IMR-90 (cell line): ENCODE measurements around the gene COL6A3. TPM values are rescaled to one million over a fixed set of nuclear protein-coding genes. Genes with fewer than 3 reads are reported as not detected.
A peak's percentile ranks its signal among the peaks of the same experiment; 100 is the strongest.

ENCODE experiments used
- ATAC-seq: fragments of 200-7000 bp; cut with Tn5 transposase; 2 replicates; pipeline ENCODE4 v1.9.1; 2020; ENCODE audit warnings: low read depth, mild to moderate bottlenecking, moderate library complexity
- BruUV-seq: library from RNA; stranded (reverse); fragments of 400-500 nt; replicated peaks from 2 replicates; lab custom pipeline; 2021; lab: Mats Ljungman, UMichigan
- CTCF ChIA-PET: fragments of 300-600 bp; formaldehyde crosslinking; extraction: SDS; loops from one replicate; lab custom pipeline; 2021; ENCODE audit warnings: antibody characterized with exemption; lab: Yijun Ruan, JAX
- POLR2A ChIA-PET: fragments of 300-600 bp; sonication (Branson Sonifier 250); formaldehyde crosslinking; loops from one replicate; lab custom pipeline; 2022; ENCODE audit warnings: antibody characterized with exemption; ENCODE audit not compliant: unreplicated experiment; lab: Charles Lee
- DNase-seq: peaks from one replicate; pipeline ENCODE4 v3.0.0; 2013
- H2AFZ ChIP-seq: replicated peaks from 2 replicates; pipeline ENCODE3; 2013; ENCODE audit warnings: low read length, mild to moderate bottlenecking; ENCODE audit not compliant: poor library complexity
- H2AK5ac ChIP-seq: 2 replicates; pipeline ENCODE4 v1.6.1; 2013; ENCODE audit warnings: low read depth, low read length, inconsistent platforms
- H2AK9ac ChIP-seq: replicated peaks from 2 replicates; pipeline ENCODE3; 2013; ENCODE audit warnings: mild to moderate bottlenecking, low read depth, low read length, moderate library complexity; ENCODE audit not compliant: poor library complexity
- H2BK120ac ChIP-seq: 2 replicates; pipeline ENCODE4 v1.6.1; 2013; ENCODE audit warnings: low read depth, low read length, inconsistent platforms
- H2BK15ac ChIP-seq: 3 replicates; pipeline ENCODE4 v1.6.1; 2013; ENCODE audit warnings: low read depth, low read length, inconsistent platforms
- H2BK20ac ChIP-seq: 2 replicates; pipeline ENCODE4 v1.6.1; 2013; ENCODE audit warnings: low read depth, mild to moderate bottlenecking, inconsistent platforms, low read length, moderate library complexity
- H2BK5ac ChIP-seq: 2 replicates; pipeline ENCODE4 v1.6.1; 2013; ENCODE audit warnings: mild to moderate bottlenecking, low read depth, low read length, inconsistent platforms; ENCODE audit not compliant: poor library complexity, severe bottlenecking
- H3K14ac ChIP-seq: replicated peaks from 2 replicates; pipeline ENCODE4 v1.6.1; 2013; ENCODE audit warnings: low read depth, low read length, inconsistent platforms
- H3K18ac ChIP-seq: 2 replicates; pipeline ENCODE4 v1.6.1; 2013; ENCODE audit warnings: low read depth, low read length, control low read depth
- H3K23ac ChIP-seq: 2 replicates; pipeline ENCODE4 v1.6.1; 2013; ENCODE audit warnings: low read depth, low read length, inconsistent platforms
- H3K27ac ChIP-seq: 2 replicates; pipeline ENCODE4 v1.5.1; 2013; ENCODE audit warnings: mild to moderate bottlenecking, control low read depth, low read length; ENCODE audit not compliant: insufficient read depth
- H3K27me3 ChIP-seq: 2 replicates; pipeline ENCODE4 v1.6.1; 2013; ENCODE audit warnings: low read length; ENCODE audit not compliant: control insufficient read depth, insufficient read depth
- H3K36me3 ChIP-seq: 2 replicates; pipeline ENCODE4 v1.6.1; 2013; ENCODE audit warnings: low read length, mixed read lengths; ENCODE audit not compliant: control insufficient read depth, insufficient read depth
- H3K4ac ChIP-seq: 2 replicates; pipeline ENCODE4 v1.6.1; 2013; ENCODE audit warnings: low read depth, low read length, inconsistent platforms
- H3K4me1 ChIP-seq: 2 replicates; pipeline ENCODE4 v1.6.1; 2013; ENCODE audit warnings: low read length, mixed read lengths; ENCODE audit not compliant: control insufficient read depth, insufficient read depth
- H3K4me2 ChIP-seq: 2 replicates; pipeline ENCODE4 v1.6.1; 2013; ENCODE audit warnings: low read depth, mild to moderate bottlenecking, control low read depth, low read length, moderate library complexity
- H3K4me3 ChIP-seq: 2 replicates; pipeline ENCODE4 v1.5.1; 2013; ENCODE audit warnings: low read depth, mild to moderate bottlenecking, control low read depth, low read length, moderate library complexity; ENCODE audit not compliant: insufficient read depth
- H3K56ac ChIP-seq: 2 replicates; pipeline ENCODE4 v1.6.1; 2013; ENCODE audit warnings: low read length, inconsistent platforms; ENCODE audit not compliant: insufficient read depth; ENCODE audit errors: extremely low read depth
- H3K79me1 ChIP-seq, 2 experiments: 2 replicates each; pipeline ENCODE4 v1.6.1; 2013; ENCODE audit warnings: low read length in 2 of 2, inconsistent platforms in 1 of 2, low read depth in 1 of 2
- H3K9ac ChIP-seq: 2 replicates; pipeline ENCODE4 v1.6.1; 2013; ENCODE audit warnings: low read depth, low read length, control low read depth
- H3K9me1 ChIP-seq: 2 replicates; pipeline ENCODE4 v1.6.1; 2013; ENCODE audit warnings: low read length, inconsistent platforms; ENCODE audit not compliant: insufficient read depth
- H3K9me3 ChIP-seq: 2 replicates; pipeline ENCODE4 v1.6.1; 2013; ENCODE audit warnings: low read length; ENCODE audit not compliant: control insufficient read depth, insufficient read depth
- H4K20me1 ChIP-seq: 2 replicates; pipeline ENCODE4 v1.6.1; 2013; ENCODE audit warnings: low read length, inconsistent platforms; ENCODE audit not compliant: insufficient read depth
- H4K5ac ChIP-seq: 2 replicates; pipeline ENCODE4 v1.6.1; 2013; ENCODE audit warnings: mild to moderate bottlenecking, low read depth, low read length, control low read depth
- H4K8ac ChIP-seq, 2 experiments: 2 replicates each; pipeline ENCODE4 v1.6.1; 2013; ENCODE audit warnings: low read depth in 2 of 2, low read length in 2 of 2, control low read depth in 1 of 2, inconsistent platforms in 1 of 2
- H4K91ac ChIP-seq: 2 replicates; pipeline ENCODE4 v1.6.1; 2013; ENCODE audit warnings: low read depth, low read length, inconsistent platforms; ENCODE audit not compliant: insufficient read depth
- FOS ChIP-seq: fragments of 150-350 bp; IDR thresholded peaks from 2 replicates; pipeline ENCODE4 v1.6.1; 2016; ENCODE audit warnings: low read depth, low read length
- MAZ ChIP-seq: IDR thresholded peaks from 2 replicates; pipeline ENCODE4 v1.6.1; 2012; ENCODE audit warnings: low read depth, mild to moderate bottlenecking, low read length, improper control_type of control experiment, moderate library complexity, borderline replicate concordance
- NFE2L2 ChIP-seq: fragments of 150-350 bp; IDR thresholded peaks from 2 replicates; pipeline ENCODE4 v1.6.1; 2016; ENCODE audit warnings: low read depth, mild to moderate bottlenecking, low read length
- WGBS, 2 experiments: methylation state at CpG; one replicate each; pipeline versions ENCODE4 v1.1.5 to v1.1.7; 2013; ENCODE audit warnings: missing lambda C conversion rate in 2 of 2; ENCODE audit not compliant: insufficient read length in 1 of 2; ENCODE audit errors: extremely low coverage in 2 of 2; 5-methylcytosine and 5-hydroxymethylcytosine counted together
- dilution Hi-C: fragments of 300-500 bp; cut with HindIII; formaldehyde crosslinking; loops from one replicate; pipeline ENCODE4 v1.14.3; 2018; ENCODE audit warnings: low sequenced_read_pairs; ENCODE audit not compliant: unreplicated experiment
- in situ Hi-C: fragments of 300-500 bp; cut with MboI; formaldehyde crosslinking; loops from 3 replicates; pipeline ENCODE4 v1.14.3; 2019; ENCODE audit warnings: low sequenced_read_pairs, inconsistent platforms, mixed read lengths
- intact Hi-C: fragments of 100-400 bp; cut with micrococcal nuclease; formaldehyde crosslinking; loops from 2 replicates; pipeline ENCODE4 v1.10.0; 2022
- polyA plus RNA-seq, 3 experiments: library from polyadenylated mRNA; depleted of rRNA; stranded (reverse); fragments of >200 nt; gene quantifications; 2 replicates each; pipeline ENCODE4 v1.2.3, GENCODE V29; 2012; ENCODE audit warnings: low replicate concordance in 1 of 3
- total RNA-seq: library from RNA; depleted of rRNA; stranded (reverse); fragments of >200 nt; gene quantifications from 2 replicates; pipeline ENCODE4 v1.2.3, GENCODE V29; 2012
- TF ChIP-seq, protein P1 (sequence below): fragments of 150-350 bp; IDR thresholded peaks from 2 replicates; pipeline ENCODE4 v1.6.1; 2017; ENCODE audit warnings: mild to moderate bottlenecking, antibody characterized with exemption, low read length, low read depth

COL6A3 gene
- total and polyA plus RNA-seq, 2 of the 4 experiments (the other 2 are of a cell fraction), result 964 to 1,855 TPM

DNA sequence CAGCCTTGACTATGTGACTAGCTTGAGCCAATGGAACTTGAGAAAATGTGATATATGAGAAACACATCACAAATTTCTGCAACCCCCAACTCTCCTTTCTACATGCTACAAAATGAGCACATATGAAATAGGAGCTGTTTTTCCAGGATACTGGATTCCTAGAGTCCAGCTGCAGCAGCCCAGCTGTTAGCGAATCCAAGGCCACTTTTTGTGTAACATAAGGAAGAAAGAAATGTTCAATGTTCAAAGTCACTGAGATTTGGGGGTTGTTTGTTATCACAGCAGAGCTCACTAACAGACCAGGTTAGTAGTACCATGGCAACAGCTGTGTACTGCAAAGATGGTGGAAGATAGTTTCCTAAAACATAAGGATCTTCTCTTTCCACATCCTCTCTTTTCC lies 12.6 kb upstream of the COL6A3 start:
- Histone ChIP-seq H3K79me1 (peaks cover 5 to 35% of the 10 kb centered on the region in 2 experiments; a peak in 3 of 4 replicates), H2BK20ac (peak overlapping the region; percentile 24; the same call in 1 of the 2 replicates), H2AK5ac (peak overlapping the region; percentile 35; the same call in 1 of the 2 replicates), H3K27ac (no peak overlapping the region), H4K91ac (no peak overlapping the region), H4K5ac (no peak overlapping the region), H3K23ac (no peak overlapping the region), H2BK120ac (no peak overlapping the region; the same call in 1 of the 2 replicates), H2BK5ac (no peak overlapping the region), H4K20me1 (no peaks in the 10 kb centered on the region), H2AFZ (no peak overlapping the region), H2AK9ac (no peak overlapping the region), H3K18ac (no peak overlapping the region), H3K36me3 (no peaks in the 10 kb centered on the region), H3K9me3 (no peaks in the 10 kb centered on the region), H3K4me3 (no peak overlapping the region), H3K4me1 (peaks cover 12% of the 10 kb centered on the region), H3K9ac (no peak overlapping the region), H2BK15ac (peak overlapping the region; percentile 56; the same call in 1 of the 3 replicates), H3K27me3 (no peaks in the 10 kb centered on the region), H3K4ac (no peak overlapping the region), H3K14ac (no peak overlapping the region), H4K8ac (no peak overlapping the region), H3K56ac (no peak overlapping the region), H3K9me1 (peaks cover 12% of the 10 kb centered on the region; the same call in 1 of the 2 replicates), H3K4me2 (no peak overlapping the region)
- intact Hi-C loops, result no loop called here
- in situ Hi-C loops, result no loop called here
- ChIA-PET CTCF (interaction anchor here (0.9 kb wide), 1 partner anchor 18 kb away, joined by 3 read pairs; no protein-coding TSS in a partner anchor), POLR2A (no interaction called here)
- ATAC-seq, result no peak
- dilution Hi-C loops, result no loop called here
- BruUV-seq, result no TSS peak
- no peak for TF ChIP-seq MAZ
- TF ChIP-seq FOS, result no peak
- TF ChIP-seq, protein P1, sequence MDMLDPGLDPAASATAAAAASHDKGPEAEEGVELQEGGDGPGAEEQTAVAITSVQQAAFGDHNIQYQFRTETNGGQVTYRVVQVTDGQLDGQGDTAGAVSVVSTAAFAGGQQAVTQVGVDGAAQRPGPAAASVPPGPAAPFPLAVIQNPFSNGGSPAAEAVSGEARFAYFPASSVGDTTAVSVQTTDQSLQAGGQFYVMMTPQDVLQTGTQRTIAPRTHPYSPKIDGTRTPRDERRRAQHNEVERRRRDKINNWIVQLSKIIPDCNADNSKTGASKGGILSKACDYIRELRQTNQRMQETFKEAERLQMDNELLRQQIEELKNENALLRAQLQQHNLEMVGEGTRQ, result no peak
- no peak for TF ChIP-seq NFE2L2
- DNase-seq, result no peak
- no CpG with 5 or more reads among the region's 1 CpG for WGBS, 2 experiments
